NCI-H1092 (cell line): Measurements from ENCODE around the gene ABCB10.
"Not testable (repeated sequence)": the region's sequence is repeated elsewhere in the genome, so short reads cannot be mapped to it uniquely, and the experiment has no call there.

Experiments used
- DNase-seq: peaks from one replicate; lab custom pipeline; 2025; lab: John Stamatoyannopoulos, UW

Gene ABCB10

GRCh38 chr1:229536982-229537381 lies 21.5 kb downstream of the ABCB10 start:
- DNase-seq: no peak

DNA sequence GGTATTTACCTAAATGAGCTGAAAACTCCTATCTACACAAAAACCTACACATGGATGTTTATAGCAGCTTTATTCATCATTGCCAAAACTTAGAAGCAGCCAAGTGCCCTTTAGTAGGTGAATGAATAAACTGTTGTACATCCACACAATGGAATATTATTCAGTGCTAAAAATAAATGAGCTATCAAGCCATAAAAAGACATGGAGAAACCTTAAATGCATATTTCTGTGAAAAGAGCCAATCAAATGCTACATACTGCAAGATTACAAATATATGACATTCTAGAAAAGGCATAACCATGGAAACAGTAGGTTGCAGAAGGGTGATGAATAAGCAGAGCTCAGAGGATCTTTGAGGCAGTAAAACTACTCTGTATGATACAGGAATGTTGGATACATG lies 23.3 kb downstream of the ABCB10 start:
- no peak for DNase-seq

DNA sequence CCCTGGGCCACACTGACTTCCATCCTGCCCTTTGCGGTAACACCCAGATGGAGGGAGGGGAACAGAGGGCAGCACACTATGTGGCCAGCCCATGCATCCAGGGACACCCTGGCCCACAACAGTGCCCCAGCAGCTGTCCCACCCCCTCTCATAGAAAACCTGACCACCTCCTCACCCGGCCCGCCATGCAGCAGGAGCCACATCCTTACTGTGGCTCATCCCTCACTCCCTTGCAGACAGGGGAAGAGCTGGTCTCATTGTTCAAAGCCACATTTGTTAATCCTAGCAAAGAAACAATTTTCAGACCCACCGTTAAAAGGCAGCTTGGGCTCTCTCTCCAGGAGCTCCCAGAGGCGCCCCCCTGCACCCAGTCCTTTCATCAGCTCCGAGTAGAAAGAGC lies 27.2 kb downstream of the ABCB10 start:
- DNase-seq: no peak

GRCh38 chr1:229529639-229530038 lies 28.9 kb downstream of the ABCB10 start:
- no peak for DNase-seq

- no peak for DNase-seq
These were observed 31.8 kb downstream of the ABCB10 start for GRCh38 chr1:229526695-229527094.

- DNase-seq: no peak
These were observed 35.5 kb downstream of the ABCB10 start for GRCh38 chr1:229523052-229523451.

GRCh38 chr1:229514578-229515275 lies 43.8 kb downstream of the ABCB10 start:
- DNase-seq: peak; percentile 55

DNA sequence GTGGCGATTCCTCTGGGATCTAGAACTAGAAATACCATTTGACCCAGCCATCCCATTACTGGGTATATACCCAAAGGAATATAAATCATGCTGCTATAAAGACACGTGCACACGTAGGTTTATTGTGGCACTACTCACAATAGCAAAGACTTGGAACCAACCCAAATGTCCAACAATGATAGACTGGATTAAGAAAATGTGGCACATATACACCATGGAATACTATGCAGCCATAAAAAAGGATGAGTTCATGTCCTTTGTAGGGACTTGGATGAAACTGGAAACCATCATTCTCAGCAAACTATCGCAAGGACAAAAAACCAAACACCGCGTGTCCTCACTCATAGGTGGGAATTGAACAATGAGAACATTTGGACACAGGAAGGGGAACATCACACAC lies 46.9 kb downstream of the ABCB10 start:
- DNase-seq: not testable (repeated sequence)

DNA sequence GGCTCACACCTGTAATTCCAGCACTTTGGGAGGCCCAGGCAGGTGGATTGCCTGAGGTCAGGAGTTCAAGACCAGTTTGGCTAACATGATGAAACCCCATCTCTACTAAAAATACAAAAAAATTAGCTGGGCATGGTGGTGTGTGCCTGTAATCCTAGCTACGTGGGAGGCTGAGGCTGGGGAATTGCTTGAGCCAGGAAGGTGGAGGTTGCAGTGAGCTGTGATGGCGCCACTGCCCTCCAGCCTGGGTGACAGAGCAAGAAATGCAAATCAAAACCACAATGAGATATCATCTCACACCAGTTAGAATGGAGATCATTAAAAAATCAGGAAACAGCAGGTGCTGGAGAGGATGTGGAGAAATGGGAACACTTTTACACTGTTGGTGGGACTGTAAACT lies 47.3 kb downstream of the ABCB10 start:
- not testable (repeated sequence) for DNase-seq

DNA sequence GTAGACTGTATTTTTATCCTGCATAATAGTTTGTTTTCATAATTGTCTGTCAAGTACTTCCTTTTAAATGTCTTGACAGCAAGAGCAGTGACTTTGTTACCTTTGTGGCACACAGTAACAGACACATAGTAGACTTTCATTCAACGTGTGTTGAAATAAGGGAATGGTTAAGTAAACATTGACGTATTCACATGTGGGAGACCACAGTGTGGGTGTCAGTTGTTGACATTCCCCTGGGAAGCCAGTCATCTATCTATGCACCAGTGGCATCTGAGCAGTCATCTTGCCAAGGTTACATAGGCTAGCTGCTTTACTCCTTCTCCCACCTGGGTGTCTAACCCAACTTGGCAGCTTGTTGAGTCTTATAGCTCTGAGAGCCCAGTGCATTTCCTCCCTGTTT lies 48.9 kb downstream of the ABCB10 start:
- DNase-seq: no peak

GRCh38 chr1:229508823-229509337 lies 49.6 kb downstream of the ABCB10 start:
- DNase-seq: no peak

- DNase-seq: peak; percentile 99
These were observed 50.3 kb downstream of the ABCB10 start, which contains the start of gene NUP133 for GRCh38 chr1:229507951-229508822. NUP133 (minus strand) TSS chr1:229508341; CDS start chr1:229508249, 92 bp downstream.

DNA sequence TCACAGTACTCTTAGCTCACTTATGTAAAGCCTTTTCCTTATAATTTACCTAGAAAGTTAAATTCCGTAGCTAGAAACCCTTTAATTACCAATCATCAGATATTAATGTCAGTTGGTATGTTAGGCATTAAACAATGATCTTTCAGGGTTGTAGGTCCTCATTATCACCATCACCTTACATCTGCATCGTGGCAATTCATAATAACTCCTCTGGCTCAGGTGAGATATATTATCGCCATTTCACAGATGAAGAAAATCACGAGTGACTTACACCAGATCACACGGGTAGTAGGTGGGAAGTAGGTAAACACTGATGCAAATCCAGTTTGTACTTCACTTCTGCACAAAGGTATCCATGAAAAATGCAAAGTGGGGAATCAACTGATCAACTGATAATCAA lies 51.0 kb downstream of the ABCB10 start:
- DNase-seq: no peak

- no peak for DNase-seq
These were observed 51.9 kb downstream of the ABCB10 start for GRCh38 chr1:229506633-229507032.

- no peak for DNase-seq
These were observed 62.7 kb downstream of the ABCB10 start for GRCh38 chr1:229495782-229496181.

DNA sequence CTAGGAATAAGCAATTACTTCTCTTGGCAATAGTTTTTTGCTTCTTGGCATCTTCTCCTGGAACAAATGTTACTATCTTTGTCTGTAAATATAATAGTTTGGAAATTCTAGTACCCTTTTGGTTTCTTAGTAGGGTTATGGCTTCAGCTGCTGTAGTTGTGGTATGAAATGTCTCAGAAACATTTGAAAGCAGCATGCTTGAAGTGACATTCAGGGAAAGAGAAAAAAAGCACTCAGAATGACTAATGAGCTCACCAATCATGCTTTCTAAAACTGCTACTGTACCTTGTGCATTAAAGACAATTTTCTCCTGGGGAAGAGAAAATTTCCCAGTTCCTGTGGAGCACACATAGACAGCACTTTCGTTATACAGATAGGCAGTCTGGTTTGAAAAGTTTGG lies 71.3 kb downstream of the ABCB10 start:
- no peak for DNase-seq

DNA sequence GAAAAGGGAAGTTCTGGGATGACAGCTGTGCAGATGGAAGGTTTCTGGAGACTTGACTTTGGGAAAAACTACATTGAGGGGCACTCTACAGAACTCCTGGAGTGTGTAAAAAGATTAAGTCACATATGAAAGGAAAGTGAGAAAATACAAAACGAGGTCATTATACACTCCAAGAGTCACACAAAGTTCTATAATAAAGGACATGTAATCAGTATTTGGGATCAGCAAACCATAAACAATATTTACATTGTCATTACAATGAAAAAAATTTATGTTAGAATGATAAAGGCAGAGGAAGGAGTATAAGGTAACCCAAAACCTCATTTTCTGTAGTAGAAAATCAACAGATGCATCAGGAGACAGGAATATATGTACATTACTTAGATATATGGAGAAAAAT lies 73.2 kb downstream of the ABCB10 start:
- no peak for DNase-seq

GRCh38 chr1:229482511-229482910 lies 76.0 kb downstream of the ABCB10 start:
- no peak for DNase-seq

DNA sequence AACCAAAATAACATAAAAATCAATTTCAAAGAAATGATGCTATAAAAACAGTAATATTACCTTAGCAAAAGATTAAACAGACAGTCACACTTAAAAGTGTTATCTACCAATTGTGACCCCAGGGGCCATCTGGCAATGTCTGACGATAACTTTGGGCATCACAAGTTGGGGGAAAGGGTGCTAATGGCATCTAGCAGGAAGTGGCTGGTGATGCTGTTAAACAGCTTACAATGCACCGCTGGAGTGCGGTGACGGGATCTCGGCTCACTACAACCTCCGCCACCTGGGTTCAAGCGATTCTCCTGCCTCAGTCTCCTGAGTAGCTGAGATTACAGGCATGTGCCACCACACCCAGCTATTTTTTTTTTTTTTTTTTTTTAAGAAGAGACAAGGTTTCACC lies 78.0 kb downstream of the ABCB10 start:
- no peak for DNase-seq

GRCh38 chr1:229479660-229480399 lies 78.7 kb downstream of the ABCB10 start:
- no peak for DNase-seq

GRCh38 chr1:229478852-229479251 lies 79.7 kb downstream of the ABCB10 start:
- DNase-seq: no peak

DNA sequence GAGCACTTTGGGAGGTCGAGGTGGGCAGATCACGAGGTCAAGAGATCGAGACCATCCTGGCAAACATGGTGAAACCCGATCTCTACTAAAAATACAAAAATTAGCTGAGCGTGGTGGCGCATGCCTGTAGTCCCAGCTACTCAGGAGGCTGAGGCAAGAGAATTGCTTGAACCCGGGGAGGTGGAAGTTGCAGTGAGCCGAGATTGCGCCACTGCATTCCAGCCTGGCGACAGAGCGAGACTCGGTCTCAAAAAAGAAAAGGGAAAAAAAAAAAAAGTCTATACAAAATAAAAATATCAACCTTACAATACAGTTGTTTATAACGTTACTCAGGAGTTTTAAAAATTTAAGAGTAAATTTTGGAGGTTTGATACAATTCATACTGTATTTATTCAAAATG lies 82.6 kb downstream of the ABCB10 start:
- DNase-seq: not testable (repeated sequence)
